Astrocyte (in vitro differentiated cells and primary cell): ENCODE data around the gene SLC12A6.

Source experiments
- EZH2 ChIP-seq: IDR thresholded peaks from 2 replicates; pipeline ENCODE4 v1.6.1; 2012; ENCODE audit warnings: mild to moderate bottlenecking, low read length, inconsistent platforms; ENCODE audit not compliant: insufficient read depth
- TF ChIP-seq, protein P1 (sequence below): IDR thresholded peaks from 2 replicates; pipeline ENCODE4 v1.5.1; 2011; ENCODE audit warnings: low read depth, mild to moderate bottlenecking, inconsistent platforms, low read length, moderate library complexity; ENCODE audit not compliant: insufficient read depth

DNA sequence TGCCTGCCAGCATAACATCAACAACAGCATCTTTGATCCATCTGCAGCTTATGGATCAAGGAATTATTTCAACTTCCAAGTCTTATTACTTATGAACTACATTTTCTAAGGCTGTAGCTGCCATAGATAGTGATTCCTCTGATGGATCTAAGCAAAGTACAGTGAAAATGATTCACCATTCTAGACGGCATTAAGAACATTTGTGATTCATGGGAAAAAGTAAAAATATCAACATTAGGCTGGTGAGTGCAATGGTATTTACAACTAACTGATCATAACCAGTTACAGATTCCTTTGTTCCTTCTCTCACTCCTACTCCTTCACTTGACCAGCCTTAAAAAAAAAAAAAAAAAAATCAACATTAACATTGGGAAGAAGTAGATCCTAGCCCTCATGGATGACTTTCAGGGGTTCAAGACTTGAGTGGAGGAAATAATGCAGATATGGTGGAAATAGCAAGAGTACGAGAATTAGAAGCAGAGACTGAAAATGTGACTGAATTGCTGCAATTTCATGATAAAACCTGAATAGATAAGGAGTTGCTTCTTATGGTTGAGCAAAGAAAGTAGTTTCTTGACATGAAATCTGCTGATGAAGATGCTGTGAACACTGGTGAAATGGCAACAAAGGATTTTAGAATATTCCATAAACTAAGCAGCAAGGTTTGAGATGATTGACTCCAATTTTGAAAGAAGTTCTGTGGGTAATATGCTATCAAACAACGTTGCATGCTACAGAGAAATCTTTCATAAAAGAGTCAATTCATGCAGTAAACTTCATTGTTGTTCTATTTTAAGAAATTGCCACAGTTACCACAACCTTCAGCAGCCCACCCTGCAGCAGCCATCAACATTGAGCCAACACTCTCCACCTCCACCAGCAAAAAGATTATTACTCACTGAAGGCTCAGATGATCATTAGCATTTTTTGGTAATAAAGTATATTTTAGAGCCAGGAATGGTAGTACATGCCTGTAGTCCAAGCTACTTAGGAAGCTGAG is 22.8 kb downstream of the SLC12A6 start:
- TF ChIP-seq EZH2: no peak
- TF ChIP-seq, protein P1, sequence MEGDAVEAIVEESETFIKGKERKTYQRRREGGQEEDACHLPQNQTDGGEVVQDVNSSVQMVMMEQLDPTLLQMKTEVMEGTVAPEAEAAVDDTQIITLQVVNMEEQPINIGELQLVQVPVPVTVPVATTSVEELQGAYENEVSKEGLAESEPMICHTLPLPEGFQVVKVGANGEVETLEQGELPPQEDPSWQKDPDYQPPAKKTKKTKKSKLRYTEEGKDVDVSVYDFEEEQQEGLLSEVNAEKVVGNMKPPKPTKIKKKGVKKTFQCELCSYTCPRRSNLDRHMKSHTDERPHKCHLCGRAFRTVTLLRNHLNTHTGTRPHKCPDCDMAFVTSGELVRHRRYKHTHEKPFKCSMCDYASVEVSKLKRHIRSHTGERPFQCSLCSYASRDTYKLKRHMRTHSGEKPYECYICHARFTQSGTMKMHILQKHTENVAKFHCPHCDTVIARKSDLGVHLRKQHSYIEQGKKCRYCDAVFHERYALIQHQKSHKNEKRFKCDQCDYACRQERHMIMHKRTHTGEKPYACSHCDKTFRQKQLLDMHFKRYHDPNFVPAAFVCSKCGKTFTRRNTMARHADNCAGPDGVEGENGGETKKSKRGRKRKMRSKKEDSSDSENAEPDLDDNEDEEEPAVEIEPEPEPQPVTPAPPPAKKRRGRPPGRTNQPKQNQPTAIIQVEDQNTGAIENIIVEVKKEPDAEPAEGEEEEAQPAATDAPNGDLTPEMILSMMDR: no peak
